GM19035 (cell line): Measurements from ENCODE around the gene LYAR.

ENCODE experiments used
- ATAC-seq: cut with Tn5 transposase; IDR thresholded peaks from one replicate; pipeline ENCODE4 v1.9.1; 2021; ENCODE audit not compliant: unreplicated experiment

The LYAR gene

DNA sequence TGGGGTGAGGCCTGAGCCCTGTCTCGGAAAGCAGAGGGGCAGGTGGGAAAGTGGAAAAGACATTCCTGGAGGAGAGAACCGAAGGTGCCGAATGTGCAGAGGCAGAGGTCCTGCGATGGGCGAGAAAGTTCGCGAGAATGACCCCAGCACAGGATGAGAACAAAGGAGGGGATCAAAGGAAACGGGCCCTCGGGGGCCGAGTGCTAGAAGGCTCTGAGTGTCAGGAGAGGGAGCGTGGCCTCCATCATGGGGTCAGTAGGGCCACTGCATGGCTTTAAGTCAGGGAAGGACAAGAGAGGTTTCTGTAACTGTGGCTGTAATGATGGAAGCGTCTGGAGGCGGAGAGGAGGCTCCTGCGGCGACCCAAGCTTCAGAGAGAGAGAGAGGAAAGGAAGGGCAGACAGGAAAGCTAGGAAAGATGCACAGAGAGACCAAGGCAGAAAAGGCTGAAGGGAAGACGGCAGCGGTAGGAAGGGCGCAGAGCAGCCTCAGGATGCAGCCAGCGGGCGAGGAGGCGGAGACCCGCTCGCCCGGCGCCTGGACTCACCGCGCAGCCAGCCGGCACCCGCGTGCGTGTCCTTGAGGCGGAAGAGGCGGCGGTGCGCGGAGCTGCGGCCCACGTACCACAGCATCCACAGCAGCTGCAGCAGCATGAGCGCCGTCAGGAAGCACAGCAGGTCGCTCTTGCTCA, 63.9 kb downstream of the LYAR start:
- ATAC-seq = no peak
